Measurements from ENCODE around the gene CPN1.
A peak's percentile ranks its signal among the peaks of the same experiment; 100 is the strongest.
"Not testable (repeated sequence)": the region's sequence is repeated elsewhere in the genome, so short reads cannot be mapped to it uniquely, and the experiment has no call there.

CPN1 gene

DNA sequence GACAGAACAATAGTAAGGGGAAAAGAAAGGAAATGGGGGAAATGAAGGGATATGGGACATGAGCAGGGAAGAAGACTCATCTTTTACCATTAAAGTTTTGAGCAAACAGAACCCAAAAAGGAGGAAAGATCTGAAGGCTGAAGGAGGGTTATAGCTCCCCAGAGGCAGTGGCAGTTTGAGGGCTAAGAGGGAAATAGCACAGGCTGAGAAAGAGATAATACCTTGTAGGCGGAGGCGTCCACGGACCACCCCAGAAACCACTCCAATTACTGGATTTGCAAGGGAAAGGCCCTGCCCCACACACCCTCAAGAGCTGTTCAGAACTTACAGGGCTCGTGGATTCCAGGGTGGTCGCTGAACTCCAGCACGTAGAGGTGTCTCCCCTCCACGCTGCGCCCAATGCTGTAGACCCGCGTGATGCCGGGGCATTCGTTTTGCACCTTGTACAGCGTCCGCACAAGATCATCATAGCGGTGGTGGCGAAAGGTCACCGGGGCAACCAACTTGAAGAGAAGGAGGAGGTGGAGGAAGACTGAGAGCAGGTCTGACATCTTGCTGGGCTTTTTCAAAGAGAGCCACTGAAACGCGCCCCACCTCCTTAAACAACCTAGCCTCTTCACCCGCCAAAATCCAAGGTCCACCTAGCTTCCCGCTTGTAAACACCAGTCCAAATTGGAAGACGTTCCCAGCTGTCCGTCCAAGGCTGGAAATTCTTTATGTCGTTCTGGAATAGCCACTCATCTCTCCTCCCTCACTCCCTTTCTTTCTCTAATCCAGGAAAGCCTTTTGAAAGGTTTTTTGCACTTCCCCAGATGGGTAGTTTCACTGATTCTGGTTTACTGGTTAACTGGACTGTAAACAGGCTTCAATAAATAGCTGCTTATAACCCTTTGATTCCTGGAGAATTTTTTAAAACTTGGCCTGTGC lies at the start of gene CPN1:
Gene CPN1, minus strand, starts transcription at position 795 of the 927 bp plus-strand sequence. Its CDS starts 244 bp downstream, at position 551.
- no peak for DNase-seq (ENCODE audit: low read depth)

DNA sequence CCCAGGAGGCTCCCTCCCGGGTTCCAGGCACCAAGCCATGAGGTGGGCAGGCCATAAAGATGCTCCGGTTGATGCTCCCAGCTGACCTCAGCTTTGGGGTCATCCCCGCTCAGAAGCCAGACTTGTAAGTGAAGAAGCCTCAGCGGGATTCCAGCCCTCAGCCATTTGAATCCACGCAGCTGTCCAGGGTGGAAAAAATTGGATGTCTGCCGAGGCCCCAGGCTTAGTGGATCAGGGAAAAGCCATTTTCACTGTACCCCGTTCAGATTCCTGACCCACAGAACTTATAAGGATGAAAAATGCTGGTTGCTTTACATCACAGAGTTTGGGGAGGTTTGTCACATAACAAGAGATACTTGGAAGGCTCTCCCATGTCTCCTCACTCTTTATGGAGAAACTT lies 49.2 kb upstream of the CPN1 start:
- DNase-seq (ENCODE audit: low read depth), result no peak

DNA sequence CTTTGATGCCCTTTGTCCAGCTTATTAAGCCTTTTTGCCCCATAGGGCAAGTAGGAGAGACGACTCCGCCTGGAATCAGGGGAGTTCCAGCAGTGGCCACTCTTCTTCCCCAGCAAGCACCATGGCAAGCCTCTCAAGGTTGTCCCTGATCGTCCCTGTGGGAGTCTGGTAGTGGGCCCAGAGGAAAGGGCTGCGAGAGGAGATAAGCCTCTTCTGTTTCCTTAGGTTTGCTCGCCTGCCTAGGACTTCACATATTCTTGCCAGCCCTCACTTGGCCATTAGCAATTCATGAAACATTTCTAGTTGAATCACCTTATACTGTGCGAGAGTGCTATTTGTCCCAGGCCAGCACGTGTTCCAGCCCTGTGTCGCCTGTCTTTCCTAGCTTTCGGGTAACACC lies 47.8 kb upstream of the CPN1 start:
- DNase-seq (ENCODE audit: low read depth), result no peak

DNA sequence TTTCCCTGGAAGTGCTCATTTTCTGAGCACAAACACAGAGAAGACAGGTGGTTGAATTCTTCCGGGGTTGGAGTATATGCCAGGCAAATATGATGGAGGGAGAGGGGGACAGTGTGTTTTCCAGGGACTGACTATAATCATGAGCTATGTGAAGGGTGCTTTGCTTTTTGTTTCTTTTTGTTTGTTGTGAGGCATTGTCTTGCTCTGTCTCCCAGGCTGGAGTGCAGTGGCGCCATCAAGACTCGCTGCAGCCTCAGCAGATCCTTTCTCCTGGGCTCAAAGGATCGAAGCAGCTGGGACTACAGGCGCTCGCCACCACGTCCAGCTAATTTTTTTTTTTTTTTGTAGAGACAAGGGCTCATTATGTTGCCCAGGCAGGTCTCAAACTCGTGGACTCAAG lies 47.3 kb upstream of the CPN1 start:
- no peak for DNase-seq (ENCODE audit: low read depth)

DNA sequence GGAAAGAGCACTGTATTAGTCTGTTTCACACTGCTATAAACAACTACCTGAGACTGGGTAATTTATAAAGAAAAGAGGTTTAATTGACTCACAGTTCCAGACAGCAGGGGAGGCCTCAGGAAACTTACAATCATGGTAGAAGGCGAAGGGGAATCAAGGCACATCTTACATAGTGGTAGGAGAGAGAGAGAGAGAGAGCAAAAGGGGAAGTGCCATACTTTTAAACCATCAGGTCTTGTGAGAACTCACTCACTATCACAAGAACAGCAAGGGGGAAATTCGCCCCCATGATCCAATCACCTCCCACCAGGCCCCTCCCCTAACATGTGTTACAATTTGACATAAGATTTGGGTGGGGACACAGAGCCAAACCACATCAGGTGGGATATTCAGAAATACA lies 43.7 kb upstream of the CPN1 start:
- not testable (repeated sequence) for DNase-seq (ENCODE audit: low read depth)

DNA sequence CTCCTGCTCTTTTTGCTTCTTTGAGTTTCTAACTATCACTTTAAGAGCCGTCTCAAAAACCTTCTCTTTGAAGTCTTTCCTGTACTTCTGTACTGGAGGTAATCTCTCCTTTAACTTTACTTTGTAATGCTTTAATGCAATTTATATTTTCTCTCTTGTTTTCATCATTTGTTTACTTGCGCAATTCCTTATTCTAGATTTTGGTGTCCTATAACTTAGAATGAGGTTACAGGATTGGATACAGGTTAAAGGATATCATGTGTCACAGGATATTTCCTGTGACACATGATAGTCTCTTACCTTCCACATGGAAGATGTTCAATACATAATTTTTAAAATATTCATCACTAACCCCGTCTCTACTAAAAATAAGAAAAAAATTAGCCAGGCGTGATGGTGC lies 42.4 kb upstream of the CPN1 start:
- no peak for DNase-seq (ENCODE audit: low read depth)

DNA sequence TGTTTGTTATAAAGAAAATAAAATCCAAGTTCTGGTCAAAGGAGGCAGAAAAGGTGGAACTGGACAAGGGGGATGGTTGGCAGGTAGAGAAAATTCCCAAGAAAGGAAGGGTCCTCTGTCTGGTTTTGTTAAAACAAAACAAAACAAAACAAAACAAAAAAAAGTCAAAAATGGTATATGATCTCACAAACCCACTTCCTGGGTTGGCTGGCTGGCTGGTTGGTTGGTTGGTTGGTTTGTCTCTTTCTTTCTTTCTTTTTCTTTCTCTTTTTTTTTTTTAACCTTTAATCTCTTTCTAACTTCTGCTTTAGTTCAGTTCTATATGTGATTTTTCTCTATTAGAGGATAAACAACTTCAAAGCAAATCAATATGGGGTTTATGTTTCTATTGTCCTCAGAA lies 41.1 kb upstream of the CPN1 start:
- DNase-seq (ENCODE audit: low read depth), result no peak

DNA sequence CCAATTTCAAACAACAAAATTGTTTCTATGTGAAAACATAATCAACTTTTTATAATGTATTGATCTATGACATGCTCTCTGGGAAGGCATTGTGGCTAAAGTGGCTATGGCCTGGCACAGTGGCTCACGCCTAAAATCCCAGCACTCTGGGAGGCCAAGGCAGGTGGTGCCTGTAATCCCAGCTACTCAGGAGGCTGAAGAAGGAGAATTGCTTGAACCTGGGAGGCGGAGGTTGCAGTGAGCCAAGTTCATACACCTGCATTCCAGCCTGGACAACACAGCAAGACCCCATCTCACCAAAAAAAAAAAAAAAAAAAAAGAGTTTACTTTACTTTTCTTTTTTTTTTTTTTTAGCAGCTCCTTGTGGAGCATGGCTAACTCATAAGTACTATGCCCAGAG lies 38.9 kb upstream of the CPN1 start:
- no peak for DNase-seq (ENCODE audit: low read depth)

DNA sequence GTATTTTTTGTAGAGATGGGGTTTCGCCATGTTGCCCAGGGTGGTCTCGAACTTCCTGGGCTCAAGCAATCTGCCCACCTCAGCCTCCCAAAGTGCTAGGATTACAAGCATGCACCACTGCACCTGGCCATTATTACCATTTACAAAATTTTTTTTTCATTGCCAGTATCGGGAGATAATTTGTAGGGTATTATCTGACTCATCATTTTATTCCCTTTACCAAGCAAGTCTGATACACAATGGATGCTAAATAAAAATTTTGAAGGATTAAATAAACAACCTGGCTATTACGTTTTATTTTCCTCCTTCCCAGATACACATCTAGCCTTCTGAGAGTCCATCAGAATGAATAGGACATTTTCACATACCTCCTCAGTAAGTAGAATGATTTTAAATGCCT lies 38.1 kb upstream of the CPN1 start:
- no peak for DNase-seq (ENCODE audit: low read depth)

DNA sequence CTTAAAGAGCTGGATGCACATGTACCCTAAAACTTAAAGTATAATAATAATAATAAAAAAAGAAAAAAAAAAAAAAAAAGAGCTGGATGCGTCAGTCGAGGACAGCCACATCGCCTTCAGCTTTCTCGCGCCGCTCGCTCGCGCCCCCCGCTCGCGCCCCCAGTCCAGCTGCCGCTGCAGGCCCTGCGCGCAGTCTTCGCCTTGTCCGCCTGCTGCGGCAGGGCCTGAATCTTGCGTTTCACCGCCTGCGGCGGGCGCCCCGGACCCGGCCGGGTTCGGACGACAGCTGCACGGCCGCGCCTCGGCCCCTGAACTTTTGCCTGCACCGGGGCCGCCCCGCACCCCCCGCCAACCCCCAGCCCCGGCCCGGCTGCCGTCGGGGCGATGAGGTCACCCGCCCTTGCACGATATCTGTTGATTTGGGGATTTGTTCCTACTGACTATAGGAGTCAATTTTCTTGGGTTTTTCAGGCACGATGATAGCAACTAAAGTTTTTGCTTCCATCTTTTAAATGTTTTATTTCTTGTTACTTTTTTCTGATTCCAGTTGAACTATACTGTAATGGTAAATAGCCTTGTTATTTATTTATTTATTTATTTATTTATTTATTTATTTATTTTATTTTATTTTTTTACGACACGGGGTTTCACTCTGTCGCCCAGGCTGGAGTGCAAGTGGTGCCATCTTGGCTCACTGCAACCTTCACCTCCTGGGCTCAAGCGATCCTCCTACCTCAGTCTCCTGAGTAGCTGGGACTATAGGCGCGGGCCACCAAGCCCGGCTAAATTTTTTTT lies 33.5 kb upstream of the CPN1 start:
- DNase-seq (ENCODE audit: low read depth), result no peak

DNA sequence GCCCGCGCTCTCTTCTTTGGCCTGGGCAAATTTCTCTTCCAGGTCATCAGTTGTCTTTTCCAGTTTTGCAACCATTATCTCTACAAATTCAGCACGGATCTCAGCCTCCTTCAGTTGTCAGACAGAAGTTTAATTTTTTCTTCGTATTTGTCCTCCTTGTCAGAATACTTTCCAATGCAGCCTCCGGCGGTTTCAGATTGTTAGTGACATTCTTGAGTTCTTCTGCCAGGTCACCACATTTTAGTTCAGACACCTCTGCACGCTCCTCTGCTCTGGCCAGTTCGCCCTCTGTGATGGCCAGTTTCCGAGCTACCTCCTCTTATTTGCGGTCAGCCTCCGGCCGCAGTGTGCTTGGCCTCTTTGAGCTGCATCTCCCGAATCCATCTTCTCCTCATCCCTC lies 32.8 kb upstream of the CPN1 start:
- DNase-seq (ENCODE audit: low read depth), result no peak

DNA sequence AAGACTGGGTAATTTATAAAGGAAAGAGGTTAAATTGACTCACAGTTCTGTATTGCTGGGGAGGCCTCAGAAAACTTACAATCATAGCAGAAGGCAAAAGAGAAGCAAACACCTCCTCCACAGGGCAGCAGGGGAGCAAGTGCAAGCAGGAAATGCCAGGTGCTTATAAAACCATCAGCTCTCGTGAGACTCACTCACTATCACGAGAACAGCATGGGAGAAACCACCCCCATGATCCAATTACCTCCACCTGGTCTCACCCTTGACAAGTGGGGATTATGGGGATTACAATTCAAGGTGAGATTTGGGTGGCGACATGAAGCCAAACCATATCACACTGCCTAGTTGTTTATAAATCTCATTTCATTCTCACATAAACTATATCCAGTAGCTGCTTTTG lies 28.0 kb upstream of the CPN1 start:
- DNase-seq (ENCODE audit: low read depth), result no peak

DNA sequence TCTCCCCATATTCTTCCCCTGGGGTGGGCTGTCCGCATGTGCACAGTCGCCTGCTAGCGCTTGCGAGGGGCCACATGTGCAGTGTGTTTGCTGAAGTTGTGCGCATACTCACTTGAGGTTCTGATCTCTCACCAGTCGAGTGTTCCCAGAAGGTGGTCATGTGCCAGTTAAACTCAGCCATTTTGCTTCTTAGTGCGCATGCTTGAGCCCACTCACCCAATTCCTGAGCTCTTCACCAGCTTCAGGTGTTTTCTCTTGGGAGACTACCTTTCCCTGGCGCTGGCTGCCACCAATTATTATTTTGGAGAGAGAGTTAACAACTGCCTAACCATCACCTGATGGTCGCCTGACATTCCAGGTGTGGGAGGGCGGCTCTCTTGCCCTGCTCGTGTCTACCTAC lies 25.2 kb upstream of the CPN1 start:
- no peak for DNase-seq (ENCODE audit: low read depth)

DNA sequence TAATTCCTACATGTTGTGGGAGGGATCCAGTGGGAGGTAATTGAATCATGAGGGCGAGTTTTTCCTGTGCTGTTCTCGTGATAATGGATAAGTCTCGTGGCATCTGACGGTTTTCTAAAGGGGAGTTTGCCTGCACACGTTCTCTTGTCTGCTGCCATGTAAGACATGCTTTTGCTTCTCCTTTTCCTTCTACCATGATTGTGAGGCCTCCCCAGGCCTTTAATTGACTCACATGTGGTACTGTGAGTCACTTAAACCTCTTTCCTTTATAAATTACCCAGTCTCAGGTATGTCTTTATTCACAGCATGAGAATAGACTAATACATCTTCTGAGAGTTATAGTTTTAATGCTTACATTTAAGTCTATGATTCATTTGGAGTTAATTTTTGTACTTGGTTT lies 22.6 kb upstream of the CPN1 start:
- no peak for DNase-seq (ENCODE audit: low read depth)

DNA sequence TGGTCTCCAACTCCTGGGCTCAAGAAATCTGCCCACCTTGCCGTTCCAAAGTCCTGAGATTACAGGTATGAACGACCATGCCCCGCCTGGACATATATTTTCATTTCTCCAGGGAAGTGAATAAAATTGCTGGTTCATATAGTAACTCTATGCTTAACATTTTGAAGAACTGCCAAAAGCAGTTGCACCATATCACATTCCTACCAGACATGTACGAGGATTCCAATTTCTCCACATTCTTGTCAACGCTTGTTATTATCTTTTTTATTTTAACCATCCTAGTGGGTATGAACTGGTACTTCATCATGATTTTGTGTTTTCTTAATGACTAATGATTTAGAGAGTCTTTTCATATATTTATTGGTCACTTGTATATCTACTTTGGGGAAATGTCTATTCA lies 21.9 kb upstream of the CPN1 start:
- DNase-seq (ENCODE audit: low read depth), result peak; percentile 88

DNA sequence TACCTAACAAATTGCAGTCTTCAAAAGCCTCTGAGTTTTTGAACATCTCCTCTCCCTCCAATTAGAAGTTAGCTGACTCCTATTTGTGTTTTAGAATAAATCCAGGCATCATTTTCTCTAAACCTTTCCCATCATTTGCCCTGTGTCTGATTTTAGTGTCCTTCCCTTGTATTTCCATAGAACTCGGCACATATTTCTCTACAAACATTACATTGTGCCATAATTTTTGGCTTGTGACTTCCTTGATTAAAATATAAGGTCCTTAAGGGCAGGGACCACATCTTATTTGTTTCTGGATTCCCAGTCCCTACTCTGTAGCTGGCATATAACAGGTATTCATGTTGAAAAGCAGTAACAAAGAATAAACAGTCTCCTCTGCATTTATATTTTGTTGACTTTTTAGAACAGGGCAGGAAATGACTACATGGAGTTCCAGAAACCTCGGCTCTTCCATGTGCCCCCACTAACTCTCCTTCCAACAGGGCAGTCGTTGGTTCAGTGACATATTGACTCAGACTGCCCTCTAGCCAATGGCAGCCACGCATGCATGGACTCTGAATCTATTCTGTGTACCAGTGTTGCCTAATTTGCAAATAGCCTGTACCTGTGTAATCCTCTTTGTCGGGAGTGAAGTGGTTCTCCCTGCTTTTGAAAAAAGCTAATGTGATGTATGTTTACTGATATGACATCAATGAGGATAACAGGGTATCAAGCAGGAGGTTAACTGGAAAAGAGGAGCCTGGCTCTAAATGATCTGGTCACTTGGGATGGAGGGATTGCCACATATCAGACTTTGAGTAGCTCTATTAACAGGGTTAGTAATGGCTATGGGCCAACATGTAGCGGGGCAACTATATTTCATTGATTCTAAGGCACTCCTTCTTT lies 19.8 kb upstream of the CPN1 start:
- peak; percentile 23 for DNase-seq (ENCODE audit: low read depth)

DNA sequence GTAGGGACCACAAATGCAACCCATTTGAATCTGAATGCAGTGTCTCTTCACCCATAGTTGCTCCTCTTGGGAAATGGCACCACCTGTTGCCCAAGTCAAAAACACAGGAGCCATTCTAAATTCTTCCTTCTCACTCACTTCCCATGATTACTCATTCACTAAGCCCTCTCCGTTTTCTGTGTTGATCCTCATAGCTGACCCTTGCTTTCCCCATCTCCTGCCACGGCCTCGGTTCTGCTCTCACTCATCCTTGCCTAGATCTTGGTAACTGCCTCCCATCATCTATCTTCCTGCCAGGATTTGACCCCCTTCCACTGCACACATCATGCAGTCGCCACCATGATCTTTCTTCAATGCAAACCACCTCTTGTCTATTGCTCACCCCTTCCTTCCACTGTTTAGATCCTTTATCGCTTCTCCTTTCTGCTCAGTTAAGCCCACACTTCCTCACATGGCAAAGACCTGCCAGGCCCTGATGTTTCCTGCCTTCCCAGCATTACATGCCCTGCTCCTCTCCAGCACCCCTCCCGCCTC lies 19.0 kb upstream of the CPN1 start:
- DNase-seq (ENCODE audit: low read depth), result peak; percentile 74

DNA sequence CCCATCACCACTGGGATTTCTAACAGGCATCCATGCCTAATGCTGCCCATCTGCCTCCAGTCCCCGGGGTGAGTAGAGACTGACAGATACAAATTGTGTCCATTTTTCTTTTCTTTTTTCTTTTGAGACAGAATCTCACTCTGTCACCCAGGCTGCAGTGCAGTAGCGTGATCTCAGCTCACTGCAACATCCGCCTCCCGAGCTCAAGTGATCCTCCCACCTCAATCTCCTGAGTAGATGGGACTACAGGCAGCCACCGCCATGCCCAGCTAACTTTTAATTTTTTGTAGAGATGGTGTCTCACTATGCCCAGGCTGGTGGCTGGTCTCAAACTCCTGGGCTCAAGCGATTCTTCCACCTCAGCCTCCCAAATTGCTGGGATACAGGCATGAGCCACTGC lies 7.6 kb upstream of the CPN1 start:
- DNase-seq (ENCODE audit: low read depth), result no peak

DNA sequence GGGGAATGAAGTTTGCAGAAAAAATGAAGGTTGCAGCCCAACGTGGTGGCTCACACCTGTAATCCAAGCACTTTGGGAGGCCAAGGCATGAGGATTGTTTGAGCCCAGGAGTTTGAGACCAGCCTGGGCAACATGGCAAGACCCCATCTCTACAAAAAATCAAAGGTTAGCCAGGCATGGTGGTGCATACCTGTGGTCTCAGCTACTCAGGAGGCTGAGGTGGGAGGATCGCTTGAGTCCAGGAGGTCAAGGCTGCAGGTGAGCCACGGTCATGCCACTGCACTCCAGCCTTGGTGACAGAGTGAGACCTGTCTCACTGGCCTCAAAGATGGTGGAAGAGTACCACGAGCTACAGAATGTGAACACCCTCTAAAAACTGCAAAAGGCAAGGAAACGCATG lies 5.0 kb upstream of the CPN1 start:
- DNase-seq (ENCODE audit: low read depth), result not testable (repeated sequence)

DNA sequence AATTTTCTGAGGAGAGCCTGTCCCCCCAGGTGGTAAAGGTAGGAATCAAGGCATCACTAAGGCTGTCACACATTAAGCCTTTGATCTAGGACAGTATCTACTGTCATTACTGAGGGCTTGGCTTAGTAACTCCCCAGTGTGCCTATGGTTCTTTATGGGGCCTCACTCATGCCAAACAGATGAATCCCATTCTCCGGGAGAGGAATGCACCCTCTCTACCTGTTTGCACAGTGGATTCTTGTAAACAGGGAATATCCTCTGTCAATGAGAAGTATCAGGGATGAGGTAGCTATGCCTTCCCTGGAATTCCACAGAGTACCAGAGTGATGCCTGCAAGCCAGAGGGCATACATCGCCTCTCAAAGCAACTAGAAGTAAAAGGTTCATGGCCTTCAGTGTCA lies 3.9 kb upstream of the CPN1 start:
- DNase-seq (ENCODE audit: low read depth), result no peak

DNA sequence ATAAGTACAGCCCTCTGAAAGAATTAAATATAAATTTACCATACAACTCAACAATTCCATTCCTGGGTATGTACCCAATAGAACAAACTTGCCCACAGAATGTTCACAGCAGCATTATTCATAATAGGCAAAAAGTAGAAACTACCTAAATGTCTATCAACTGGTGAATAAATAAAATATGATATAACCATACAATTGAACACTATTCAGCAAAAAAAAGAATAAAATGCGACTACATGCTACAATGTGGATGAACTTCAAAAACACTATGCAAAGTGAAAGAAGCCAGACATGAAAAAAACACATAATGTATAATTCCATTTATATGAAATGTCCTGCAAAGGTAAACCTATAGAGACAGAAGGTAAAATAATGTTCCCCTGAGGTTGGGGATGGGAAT lies 2.0 kb upstream of the CPN1 start:
- no peak for DNase-seq (ENCODE audit: low read depth)

DNA sequence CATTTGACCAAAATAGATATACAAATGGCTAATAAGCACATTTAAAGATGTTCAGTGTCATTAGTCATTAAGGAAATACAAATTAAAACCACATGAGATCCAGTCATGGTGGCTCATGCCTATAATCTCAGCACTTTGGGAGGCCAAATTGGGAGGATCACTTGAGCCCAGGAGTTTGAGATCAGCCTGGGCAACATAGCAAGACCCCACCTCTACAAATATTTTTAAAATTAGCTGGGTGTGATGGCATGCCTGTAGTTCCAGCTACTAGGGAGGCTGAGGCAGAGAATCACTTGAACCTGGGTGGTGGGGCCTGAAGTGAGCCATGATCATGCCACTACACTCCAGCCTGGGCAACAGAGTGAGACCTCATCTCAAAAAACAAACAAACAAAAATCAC lies 607 bp upstream of the CPN1 start:
- DNase-seq (ENCODE audit: low read depth), result not testable (repeated sequence)
